Skeletal muscle cell (primary cell): ENCODE results near the gene KRTAP10-5.
"Not testable (repeated sequence)": the region's sequence is repeated elsewhere in the genome, so short reads cannot be mapped to it uniquely, and the experiment has no call there.

ENCODE experiments used
- DNase-seq: peaks from one replicate; pipeline ENCODE4 v3.0.0-alpha.2; 2010; ENCODE audit warnings: low read depth
- H3K4me3 ChIP-seq: 2 replicates; pipeline ENCODE4 v1.5.1; 2011; ENCODE audit warnings: low read depth, mild to moderate bottlenecking, control low read depth, low read length, moderate library complexity

The KRTAP10-5 gene

GRCh38 chr21:44556879-44557278 is 23.5 kb downstream of the KRTAP10-5 start:
- H3K4me3 ChIP-seq: no peak overlapping the region
- DNase-seq: no peak

DNA sequence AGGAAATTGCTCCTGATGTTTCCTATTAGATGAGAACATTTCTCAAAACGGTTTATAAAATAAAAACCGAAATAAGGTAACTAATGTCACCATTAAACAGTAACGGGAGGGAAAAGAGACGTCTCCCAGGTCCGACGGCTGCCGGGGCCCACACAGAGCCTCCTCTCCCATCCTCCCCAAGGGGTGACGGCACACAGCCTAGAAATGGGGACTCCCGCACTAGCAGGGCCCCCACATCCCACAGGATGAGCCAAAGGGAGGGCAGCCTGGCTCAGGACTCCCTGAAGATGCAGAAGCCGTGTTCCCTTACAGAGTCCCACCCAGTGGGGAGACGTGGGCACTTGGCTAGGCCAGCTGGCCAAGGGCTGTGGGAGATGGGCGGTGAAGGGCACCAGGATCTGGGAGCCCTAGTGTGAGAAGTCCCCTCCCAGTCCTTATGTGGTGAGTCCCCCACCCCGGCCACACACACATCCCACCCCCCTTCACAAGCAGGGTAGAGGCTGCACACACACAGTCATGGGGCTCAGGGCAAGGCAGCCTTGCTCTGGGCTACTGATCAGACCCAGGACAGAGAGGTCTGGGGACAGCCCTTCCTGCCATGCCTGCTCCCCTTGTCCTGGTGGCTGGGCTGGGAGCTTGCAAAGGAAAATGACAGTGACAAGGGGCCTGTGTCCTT is 25.1 kb downstream of the KRTAP10-5 start:
- no peak for DNase-seq

DNA sequence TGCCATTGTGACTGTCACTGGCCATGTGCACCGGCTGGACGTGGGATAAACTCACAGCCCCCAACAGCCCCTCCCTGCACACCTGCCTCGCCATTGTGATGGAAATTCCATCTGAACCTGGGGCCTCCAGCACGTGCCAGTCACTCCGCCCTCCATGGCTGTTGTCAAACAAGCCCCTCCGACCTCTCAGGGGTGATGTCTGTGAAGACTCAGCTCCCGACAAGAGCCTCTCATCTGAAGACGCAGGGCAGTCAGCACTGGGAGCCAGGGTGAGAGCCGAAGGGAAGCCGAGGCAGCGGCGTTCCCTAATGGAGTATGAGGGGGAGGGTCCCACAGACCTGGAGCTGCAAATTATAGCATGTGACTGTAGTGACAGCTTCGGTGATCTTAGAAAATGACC is 27.7 kb downstream of the KRTAP10-5 start:
- H3K4me3 ChIP-seq: no peak overlapping the region
- DNase-seq: no peak

More for the DNA sequence above, 25.1 kb downstream of the KRTAP10-5 start:
- no peak overlapping the region for H3K4me3 ChIP-seq

DNA sequence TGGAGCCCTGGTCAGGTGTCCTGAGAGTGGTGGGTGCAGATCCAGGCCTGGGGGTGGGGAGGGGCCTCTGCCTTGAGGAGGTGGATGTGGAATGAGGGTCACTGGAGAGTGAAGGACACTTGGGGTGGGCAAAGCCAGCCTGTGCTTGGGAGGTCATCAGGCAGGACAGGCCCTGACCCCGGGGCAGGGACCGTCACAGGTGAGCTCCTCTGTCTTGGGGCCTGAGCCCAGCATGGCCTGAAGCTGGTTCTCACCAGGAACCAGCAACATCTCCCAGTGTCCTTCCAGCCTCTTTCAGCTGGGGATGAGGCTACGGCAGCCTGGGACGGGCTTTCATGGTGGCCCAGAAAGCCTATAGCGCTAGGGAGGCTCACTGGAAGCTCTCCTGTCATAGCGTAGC is 28.3 kb downstream of the KRTAP10-5 start:
- DNase-seq: no peak
- no peak overlapping the region for H3K4me3 ChIP-seq

DNA sequence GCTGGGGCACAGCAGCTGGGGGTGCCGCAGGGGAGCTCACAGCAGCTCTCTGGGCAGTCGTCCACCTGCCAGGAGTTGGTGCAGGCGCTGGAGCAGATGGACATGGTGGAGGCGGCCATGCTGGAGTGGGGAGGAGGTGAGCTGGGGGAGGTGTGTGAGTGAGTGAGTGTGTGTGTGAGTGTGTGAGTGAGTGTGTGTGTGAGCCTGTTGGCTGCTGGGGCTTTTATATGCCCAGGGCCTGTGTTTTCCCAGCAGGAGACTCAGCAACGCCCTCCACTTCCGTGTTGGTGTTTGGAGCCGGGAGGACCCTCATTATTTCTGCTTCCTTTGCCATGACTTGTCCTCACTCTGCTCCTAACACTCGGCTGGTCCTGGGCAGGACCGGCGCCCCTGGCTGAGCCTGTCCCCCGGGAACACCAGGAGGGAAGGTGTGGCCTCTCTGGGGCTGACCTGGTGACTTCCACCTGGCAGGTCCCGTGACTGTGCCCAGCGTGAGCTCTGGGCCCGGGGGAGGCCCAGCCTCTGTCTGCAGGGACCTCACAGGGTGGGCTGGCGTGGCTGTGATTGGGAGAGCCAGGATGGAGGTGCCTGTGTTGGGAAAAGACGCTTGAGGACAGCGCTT is 29.0 kb downstream of the KRTAP10-5 start, which contains the start of gene KRTAP10-2:
Gene KRTAP10-2, minus strand, starts transcription at position 166 of the 622 bp plus-strand sequence. Its CDS starts 47 bp downstream, at position 119.
- H3K4me3 ChIP-seq: no peak within 1 kb of the TSS
- DNase-seq: no peak

- H3K4me3 ChIP-seq: no peak overlapping the region
- no peak for DNase-seq
These were observed 29.6 kb downstream of the KRTAP10-5 start for GRCh38 chr21:44550807-44551206.

DNA sequence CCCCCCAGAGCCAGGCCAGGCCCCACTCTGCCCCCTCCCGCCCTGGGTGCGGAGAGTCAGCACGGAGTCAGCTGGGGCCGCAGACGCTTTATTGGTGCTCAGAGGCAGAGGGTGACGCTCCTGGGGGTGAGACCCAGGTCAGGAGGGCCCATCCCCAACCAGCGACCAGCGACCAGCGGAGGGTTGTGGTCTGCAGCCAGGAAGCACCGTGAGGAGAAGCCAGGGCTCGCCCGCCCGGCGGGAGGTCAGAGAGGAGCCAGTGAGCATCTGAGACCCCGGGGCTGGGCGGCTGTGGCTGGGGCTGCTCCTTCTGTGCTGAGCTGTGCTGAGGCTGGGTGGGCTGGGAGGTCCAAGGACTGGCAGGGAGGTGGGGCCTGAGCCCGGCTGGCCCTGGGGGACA is 30.1 kb downstream of the KRTAP10-5 start:
- H3K4me3 ChIP-seq, DNase-seq: not testable (repeated sequence)

GRCh38 chr21:44549525-44550211 is 30.7 kb downstream of the KRTAP10-5 start:
- no peak for DNase-seq

GRCh38 chr21:44548922-44549321 is 31.5 kb downstream of the KRTAP10-5 start:
- no peak overlapping the region for H3K4me3 ChIP-seq
- no peak for DNase-seq

More at GRCh38 chr21:44549525-44550211, 30.7 kb downstream of the KRTAP10-5 start:
- no peak overlapping the region for H3K4me3 ChIP-seq

- no peak for DNase-seq
- H3K4me3 ChIP-seq: no peak overlapping the region
These were observed 32.0 kb downstream of the KRTAP10-5 start for GRCh38 chr21:44548381-44548780.

DNA sequence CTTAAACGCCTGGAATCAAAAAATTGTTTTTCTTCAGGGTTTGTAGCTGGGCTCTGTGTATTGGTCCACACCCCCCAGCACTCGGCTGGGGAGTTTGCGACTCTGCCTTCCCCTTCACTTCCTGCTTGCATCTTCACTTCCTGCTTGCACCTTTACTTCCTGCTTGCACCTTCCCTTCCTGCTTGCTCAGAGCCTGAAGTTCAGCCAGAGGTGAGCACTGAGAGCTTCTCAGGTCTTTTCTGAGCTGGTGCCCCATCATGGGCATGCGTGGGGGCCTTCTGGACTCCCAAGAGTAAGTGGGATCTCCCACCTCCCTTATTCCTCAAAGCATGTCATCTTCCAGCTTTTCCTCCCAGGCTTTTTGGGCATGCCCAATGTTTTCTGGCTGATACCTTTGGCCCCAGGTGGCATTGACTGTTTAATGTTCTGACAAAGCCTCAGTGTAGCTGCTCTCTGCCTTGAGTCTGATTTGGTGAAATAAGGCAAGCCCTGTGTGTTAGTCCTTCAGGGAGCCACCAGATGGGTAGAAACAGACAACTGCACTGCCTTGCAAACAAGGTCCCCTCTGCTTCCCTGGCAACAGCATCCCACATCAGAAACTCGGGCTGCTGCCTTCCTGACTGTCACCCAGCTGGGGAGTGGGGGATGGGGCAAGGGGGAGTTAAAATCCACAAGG is 32.6 kb downstream of the KRTAP10-5 start:
- H3K4me3 ChIP-seq: no peak overlapping the region
- DNase-seq: no peak

DNA sequence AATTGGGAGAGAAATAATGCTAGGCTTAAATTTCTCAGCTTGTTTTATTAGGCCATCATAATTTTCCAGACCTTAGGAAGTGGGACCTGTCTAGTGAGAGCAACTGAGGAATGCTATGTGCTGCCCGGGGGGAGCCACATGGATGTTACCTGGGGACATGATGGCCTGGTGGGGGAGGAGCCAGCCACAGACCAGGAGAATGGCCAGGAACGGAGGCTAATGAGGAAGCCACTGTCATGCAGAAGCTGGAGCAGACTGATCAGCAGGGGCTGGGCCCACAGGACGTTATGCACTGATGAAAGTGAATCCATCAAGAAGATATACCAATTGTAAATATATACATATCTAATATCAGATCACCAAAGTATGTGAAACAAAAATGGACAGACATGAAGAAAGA is 35.8 kb downstream of the KRTAP10-5 start:
- H3K4me3 ChIP-seq: no peak overlapping the region
- DNase-seq: no peak

DNA sequence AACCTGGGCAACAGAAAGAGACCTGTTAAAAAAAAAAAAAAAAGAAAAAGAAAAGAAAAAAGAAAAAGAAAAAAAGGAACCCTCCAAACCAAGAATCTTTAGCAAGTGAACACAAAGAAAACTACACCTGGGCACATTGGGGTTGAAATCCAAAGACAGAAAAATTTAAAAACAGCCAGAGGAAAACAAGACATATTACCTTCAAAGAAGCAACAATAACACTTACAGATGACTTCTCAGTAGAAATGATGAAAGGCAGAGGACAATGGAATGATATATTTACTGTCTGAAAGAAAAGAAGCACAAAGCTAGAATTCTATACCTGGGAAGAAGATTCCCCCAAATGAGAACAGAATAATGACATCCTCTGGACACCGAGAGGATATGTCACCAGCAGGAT is 37.7 kb downstream of the KRTAP10-5 start:
- no peak overlapping the region for H3K4me3 ChIP-seq
- no peak for DNase-seq

- DNase-seq: no peak
- H3K4me3 ChIP-seq: no peak overlapping the region
These were observed 39.6 kb downstream of the KRTAP10-5 start for GRCh38 chr21:44540741-44541288.

- DNase-seq: no peak
- no peak within 1 kb of the TSS for H3K4me3 ChIP-seq
These were observed 40.3 kb downstream of the KRTAP10-5 start, which contains the start of gene KRTAP10-1 for GRCh38 chr21:44539991-44540666. Gene KRTAP10-1, minus strand, starts transcription at chr21:44540195. Its CDS starts 45 bp downstream, at chr21:44540150.

GRCh38 chr21:44539046-44539445 is 41.4 kb downstream of the KRTAP10-5 start:
- no peak overlapping the region for H3K4me3 ChIP-seq
- no peak for DNase-seq

GRCh38 chr21:44537930-44538911 is 42.2 kb downstream of the KRTAP10-5 start:
- H3K4me3 ChIP-seq: no peak overlapping the region
- DNase-seq: no peak

DNA sequence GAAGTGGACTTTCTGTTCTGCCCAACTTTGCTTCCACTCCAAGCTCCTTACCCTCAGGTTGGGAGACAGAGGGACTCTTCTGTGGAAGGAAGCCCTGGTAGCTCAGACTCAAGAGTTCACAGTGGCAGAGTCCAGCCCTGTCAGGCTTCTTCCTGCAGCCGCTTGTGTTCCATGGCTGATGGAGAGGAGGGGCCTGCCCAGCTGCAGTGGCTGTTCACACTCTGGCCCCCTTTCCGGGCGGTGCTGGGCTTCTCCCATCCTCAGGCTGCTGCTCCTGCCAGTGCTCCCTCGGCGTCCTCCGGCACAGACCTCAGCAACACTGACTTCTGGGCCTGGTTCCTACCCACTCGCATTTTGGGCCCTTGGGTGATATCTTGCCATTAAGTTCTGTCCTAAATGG is 44.4 kb downstream of the KRTAP10-5 start:
- DNase-seq: no peak
- no peak overlapping the region for H3K4me3 ChIP-seq
